HepG2 (cell line): Measurements from ENCODE around the gene LOC128125822.

Experiments
- ARID3A ChIP-seq: IDR thresholded peaks from 2 replicates; pipeline ENCODE4 v1.6.1; 2012; ENCODE audit warnings: low read depth, low read length, improper control_type of control experiment
- ATF4 ChIP-seq, 2 experiments: fragments of 450-650 bp in 1 of 2; sonication (generic) in 1 of 2; formaldehyde crosslinking; IDR thresholded peaks; 2 replicates each; pipeline versions ENCODE4 v1.5.0 to v1.8.0; 2020 to 2022; ENCODE audit warnings: mild to moderate bottlenecking in 1 of 2, missing genetic modification reagents in 1 of 2
- CENPBD1 ChIP-seq: sonication (generic); formaldehyde crosslinking; IDR thresholded peaks from 2 replicates; pipeline ENCODE4 v1.8.0; 2022; ENCODE audit warnings: missing genetic modification reagents, low read depth, mild to moderate bottlenecking, borderline replicate concordance
- ELF3 ChIP-seq: IDR thresholded peaks from 2 replicates; pipeline ENCODE4 v1.6.1; 2016; ENCODE audit warnings: missing genetic modification reagents, missing compliant biosample characterization
- ETV5 ChIP-seq: IDR thresholded peaks from 2 replicates; pipeline ENCODE4 v1.6.1; 2018; ENCODE audit warnings: missing biosample characterization, missing genetic modification reagents, inconsistent platforms, borderline replicate concordance
- FLYWCH1 ChIP-seq: sonication (generic); formaldehyde crosslinking; IDR thresholded peaks from 2 replicates; pipeline ENCODE4 v1.8.1; 2023; ENCODE audit warnings: mild to moderate bottlenecking, missing genetic modification reagents
- GATAD2A ChIP-seq: IDR thresholded peaks from 2 replicates; pipeline ENCODE4 v1.6.1; 2016
- HNF4A ChIP-seq: sonication (generic); formaldehyde crosslinking; IDR thresholded peaks from 2 replicates; pipeline ENCODE4 v1.4.0; 2020; ENCODE audit warnings: missing genetic modification reagents
- PHF21A ChIP-seq: sonication (generic); formaldehyde crosslinking; IDR thresholded peaks from 2 replicates; pipeline ENCODE4 v1.5.0; 2020; ENCODE audit warnings: mild to moderate bottlenecking, missing genetic modification reagents
- PITX1 ChIP-seq: sonication (generic); formaldehyde crosslinking; IDR thresholded peaks from 2 replicates; pipeline ENCODE4 v1.5.1; 2020; ENCODE audit warnings: mild to moderate bottlenecking, missing genetic modification reagents
- RARA ChIP-seq: IDR thresholded peaks from 2 replicates; pipeline ENCODE4 v1.6.1; 2016; ENCODE audit warnings: missing genetic modification reagents, missing compliant biosample characterization
- RXRB ChIP-seq: IDR thresholded peaks from 2 replicates; pipeline ENCODE4 v1.6.1; 2016; ENCODE audit warnings: borderline replicate concordance, missing genetic modification reagents, missing compliant biosample characterization
- SOX13 ChIP-seq, 3 experiments: fragments of 450-650 bp in 1 of 3; sonication (generic) in 1 of 3; formaldehyde crosslinking in 1 of 3; IDR thresholded peaks in 2 of 3; conservative IDR thresholded peaks in 1 of 3; 2 replicates each; pipeline versions ENCODE4 v1.5.0 to v1.6.1; 2016 to 2020; ENCODE audit warnings: antibody characterized with exemption in 1 of 3, mild to moderate bottlenecking in 1 of 3, missing compliant biosample characterization in 1 of 3, missing genetic modification reagents in 1 of 3, moderate library complexity in 1 of 3
- XBP1 ChIP-seq: sonication (generic); formaldehyde crosslinking; IDR thresholded peaks from 2 replicates; pipeline ENCODE4 v1.5.0; 2020; ENCODE audit warnings: missing genetic modification reagents
- ZFP82 ChIP-seq: sonication (generic); formaldehyde crosslinking; IDR thresholded peaks from 2 replicates; pipeline ENCODE4 v1.5.1; 2020; ENCODE audit warnings: mild to moderate bottlenecking, missing genetic modification reagents, borderline replicate concordance
- ZHX1 ChIP-seq: sonication (generic); formaldehyde crosslinking; IDR thresholded peaks from 2 replicates; pipeline ENCODE4 v1.8.1; 2022; ENCODE audit warnings: low read depth, mild to moderate bottlenecking, missing genetic modification reagents
- ZNF441 ChIP-seq: sonication (generic); formaldehyde crosslinking; IDR thresholded peaks from 2 replicates; pipeline ENCODE4 v1.7.0; 2021; ENCODE audit warnings: missing genetic modification reagents, borderline replicate concordance
- ZNF510 ChIP-seq: sonication (generic); formaldehyde crosslinking; IDR thresholded peaks from 2 replicates; pipeline ENCODE4 v1.4.0; 2020; ENCODE audit warnings: low read depth, mild to moderate bottlenecking, missing genetic modification reagents
- ZNF782 ChIP-seq: sonication (generic); formaldehyde crosslinking; IDR thresholded peaks from 2 replicates; pipeline ENCODE4 v1.4.0; 2020; ENCODE audit warnings: missing genetic modification reagents, mild to moderate bottlenecking, borderline replicate concordance
- ZNF792 ChIP-seq: IDR thresholded peaks from 2 replicates; pipeline ENCODE4 v1.6.1; 2016
- ZSCAN30 ChIP-seq: sonication (generic); formaldehyde crosslinking; IDR thresholded peaks from 2 replicates; pipeline ENCODE4 v1.5.0; 2020; ENCODE audit warnings: mild to moderate bottlenecking, missing genetic modification reagents
- TF ChIP-seq, protein P1 (sequence below): sonication (generic); formaldehyde crosslinking; IDR thresholded peaks from 2 replicates; pipeline ENCODE4 v1.5.0; 2020; ENCODE audit warnings: missing genetic modification reagents, mild to moderate bottlenecking, borderline replicate concordance

Gene LOC128125822

GRCh38 chr6:63573899-63574553 is 1.7 kb downstream of the LOC128125822 start (continued):
- TF ChIP-seq HNF4A (CRISPR knock-in tag) (peak; percentile 3; the same call in 1 of the 2 replicates), ATF4 (CRISPR knock-in tag; IDR thresholded peaks at IDR 0.05) (peak in 1 of 2 experiments; percentile 50; a peak in 2 of 4 replicates), GATAD2A (CRISPR knock-in tag) (peak; percentile 78), PHF21A (CRISPR knock-in tag) (peak; percentile 74), ZNF782 (CRISPR knock-in tag) (0 out of 2 replicates have a peak, but pooled peaks have one; percentile 7), RXRB (CRISPR knock-in tag) (peak; percentile 65; the same call in 1 of the 2 replicates), ZNF510 (CRISPR knock-in tag) (peak; percentile 29; the same call in 1 of the 2 replicates), ZFP82 (peak; percentile 40; the same call in 1 of the 2 replicates), FLYWCH1 (CRISPR knock-in tag) (no peak), SOX13 (IDR thresholded peaks at IDR 0.05) (no peak), SOX13 (CRISPR knock-in tag; conservative IDR thresholded peaks at IDR 0.05 in 1 of 2, IDR thresholded peaks at IDR 0.05 in 1 of 2) (peak in 1 of 2 experiments; percentile 55; a peak in 1 of 4 replicates), ZSCAN30 (CRISPR knock-in tag) (peak; percentile 2; the same call in 1 of the 2 replicates), ARID3A (peak; percentile 92), ZNF792 (CRISPR knock-in tag) (peak; percentile 34; the same call in 1 of the 2 replicates), RARA (CRISPR knock-in tag) (peak; percentile 33; the same call in 1 of the 2 replicates), ZNF441 (CRISPR knock-in tag) (peak; percentile 72; the same call in 1 of the 2 replicates), XBP1 (CRISPR knock-in tag) (0 out of 2 replicates have a peak, but pooled peaks have one; percentile 68), ELF3 (peak; percentile 64), ETV5 (CRISPR knock-in tag) (0 out of 2 replicates have a peak, but pooled peaks have one; percentile 23), PITX1 (CRISPR knock-in tag) (0 out of 2 replicates have a peak, but pooled peaks have one; percentile 13), CENPBD1 (CRISPR knock-in tag) (peak; percentile 89; the same call in 1 of the 2 replicates), ZHX1 (CRISPR knock-in tag) (peak; percentile 42; the same call in 1 of the 2 replicates)
- TF ChIP-seq, protein P1, sequence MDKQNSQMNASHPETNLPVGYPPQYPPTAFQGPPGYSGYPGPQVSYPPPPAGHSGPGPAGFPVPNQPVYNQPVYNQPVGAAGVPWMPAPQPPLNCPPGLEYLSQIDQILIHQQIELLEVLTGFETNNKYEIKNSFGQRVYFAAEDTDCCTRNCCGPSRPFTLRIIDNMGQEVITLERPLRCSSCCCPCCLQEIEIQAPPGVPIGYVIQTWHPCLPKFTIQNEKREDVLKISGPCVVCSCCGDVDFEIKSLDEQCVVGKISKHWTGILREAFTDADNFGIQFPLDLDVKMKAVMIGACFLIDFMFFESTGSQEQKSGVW (CRISPR knock-in tag), result peak; percentile 96
